A673 (cell line): ENCODE data around the gene CCRL2. TPM values are rescaled to one million over a fixed set of nuclear protein-coding genes. Genes with fewer than 3 reads are reported as not detected.

Experiments used
- BruUV-seq: library from RNA; stranded (reverse); fragments of 400-500 nt; replicated peaks from 2 replicates; lab custom pipeline; 2021; lab: Mats Ljungman, UMichigan
- CTCF ChIA-PET: fragments of 300-600 bp; sonication (Branson Sonifier 250); formaldehyde crosslinking; loops from one replicate; lab custom pipeline; 2022; ENCODE audit warnings: antibody characterized with exemption; lab: Charles Lee
- POLR2A ChIA-PET: fragments of 300-600 bp; sonication (Branson Sonifier 250); formaldehyde crosslinking; loops from one replicate; lab custom pipeline; 2022; ENCODE audit warnings: antibody characterized with exemption; ENCODE audit not compliant: low non-redundant PET; lab: Charles Lee
- DNase-seq: peaks from one replicate; pipeline ENCODE4 v3.0.0-alpha.2; 2015; ENCODE audit warnings: low spot score
- H3K27ac ChIP-seq: fragments of 200-600 bp; sonication (generic); 2 replicates; pipeline ENCODE4 v1.5.1; 2016; ENCODE audit warnings: mixed run types, low read depth, mild to moderate bottlenecking, mixed read lengths, antibody characterized with exemption, low read length; ENCODE audit not compliant: poor library complexity, severe bottlenecking
- H3K27me3 ChIP-seq: fragments of 200-600 bp; sonication (generic); replicated peaks from 2 replicates; pipeline ENCODE4 v1.6.1; 2017; ENCODE audit warnings: mixed run types, low read depth, mild to moderate bottlenecking, mixed read lengths, antibody characterized with exemption, low read length; ENCODE audit not compliant: insufficient read depth, poor library complexity
- H3K36me3 ChIP-seq: fragments of 200-600 bp; sonication (generic); 2 replicates; pipeline ENCODE4 v1.6.1; 2016; ENCODE audit warnings: mixed run types, mild to moderate bottlenecking, mixed read lengths, antibody characterized with exemption, low read length; ENCODE audit not compliant: insufficient read depth, poor library complexity, severe bottlenecking
- H3K4me1 ChIP-seq: fragments of 200-600 bp; sonication (generic); 2 replicates; pipeline ENCODE4 v1.6.1; 2017; ENCODE audit warnings: mixed run types, mild to moderate bottlenecking, mixed read lengths, antibody characterized with exemption, low read length; ENCODE audit not compliant: insufficient read depth, poor library complexity, severe bottlenecking
- H3K4me3 ChIP-seq: fragments of 200-600 bp; sonication (generic); 2 replicates; pipeline ENCODE4 v1.5.1; 2016; ENCODE audit warnings: low read depth, mixed run types, mild to moderate bottlenecking, mixed read lengths, low read length; ENCODE audit not compliant: poor library complexity, severe bottlenecking
- H3K9me3 ChIP-seq: fragments of 200-600 bp; sonication (generic); 2 replicates; pipeline ENCODE4 v1.6.1; 2016; ENCODE audit warnings: mixed run types, low read depth, mild to moderate bottlenecking, mixed read lengths, antibody characterized with exemption, low read length; ENCODE audit not compliant: poor library complexity, severe bottlenecking
- CTCF ChIP-seq: fragments of 300-800, 200-600 bp; sonication (generic); conservative IDR thresholded peaks from 2 replicates; pipeline ENCODE4 v1.5.1; 2017; ENCODE audit warnings: low read depth, mild to moderate bottlenecking, antibody characterized with exemption, low read length, moderate library complexity, mixed read lengths
- EZH2 ChIP-seq: fragments of 200-600 bp; sonication (generic); IDR thresholded peaks from 2 replicates; pipeline ENCODE4 v1.6.1; 2017; ENCODE audit warnings: borderline replicate concordance, low read depth, mild to moderate bottlenecking, mixed read lengths, antibody characterized with exemption, low read length; ENCODE audit not compliant: poor library complexity, severe bottlenecking
- intact Hi-C: fragments of 100-400 bp; cut with micrococcal nuclease; formaldehyde crosslinking; loops from one replicate; pipeline ENCODE4 v1.10.0; 2022; ENCODE audit not compliant: unreplicated experiment
- total RNA-seq: library from RNA; stranded (reverse); gene quantifications from 2 replicates; pipeline ENCODE4 v1.2.3, GENCODE V29; 2021

CCRL2 gene
- total RNA-seq, 1 experiment from 2014 or later = not detected

GRCh38 chr3:46454209-46454595 lies 47.1 kb downstream of the CCRL2 start:
- no TSS peak for BruUV-seq
- POLR2A ChIA-PET = no interaction called here
- Histone ChIP-seq H3K27ac (no peak overlapping the region), H3K9me3 (no peaks in the 10 kb centered on the region), H3K4me3 (no peak overlapping the region), H3K27me3 (no peaks in the 10 kb centered on the region), H3K36me3 (no peaks in the 10 kb centered on the region), H3K4me1 (no peaks in the 10 kb centered on the region)
- CTCF ChIA-PET = no interaction called here
- intact Hi-C loops = no loop called here
- TF ChIP-seq CTCF = no peak
- TF ChIP-seq EZH2 = no peak
- DNase-seq = no peak

- Histone ChIP-seq H3K27me3 (no peaks in the 10 kb centered on the region), H3K4me3 (no peak overlapping the region), H3K27ac (no peak overlapping the region), H3K4me1 (no peaks in the 10 kb centered on the region), H3K9me3 (no peaks in the 10 kb centered on the region), H3K36me3 (no peaks in the 10 kb centered on the region)
- intact Hi-C loops = no loop called here
- no TSS peak for BruUV-seq
- POLR2A ChIA-PET = no interaction called here
- DNase-seq = no peak
- CTCF ChIA-PET = no interaction called here
- TF ChIP-seq EZH2 = no peak
- TF ChIP-seq CTCF = no peak
Measured at GRCh38 chr3:46454606-46455005, 47.5 kb downstream of the CCRL2 start.

GRCh38 chr3:46455231-46456115 lies 48.4 kb downstream of the CCRL2 start:
- no peak for DNase-seq
- ChIA-PET POLR2A (no interaction called here), CTCF (no interaction called here)
- Histone ChIP-seq H3K4me1 (no peaks in the 10 kb centered on the region), H3K4me3 (no peak overlapping the region), H3K27me3 (no peaks in the 10 kb centered on the region), H3K9me3 (no peaks in the 10 kb centered on the region), H3K27ac (no peak overlapping the region), H3K36me3 (no peaks in the 10 kb centered on the region)
- no peak for TF ChIP-seq CTCF
- no peak for TF ChIP-seq EZH2
- intact Hi-C loops = no loop called here
- no TSS peak for BruUV-seq
